H1 (cell line): ENCODE results near the gene TBC1D22A. TPM values are rescaled to one million over a fixed set of nuclear protein-coding genes. Genes with fewer than 3 reads are reported as not detected.

ENCODE experiments used
- CTCF ChIA-PET: fragments of 300-600 bp; sonication (Branson Sonifier 250); formaldehyde crosslinking; loops from one replicate; lab custom pipeline; 2021; ENCODE audit not compliant: partially characterized antibody; lab: Charles Lee
- POLR2A ChIA-PET: fragments of 300-600 bp; sonication (Branson Sonifier 250); formaldehyde crosslinking; loops from one replicate; lab custom pipeline; 2021; ENCODE audit warnings: inconsistent platforms; ENCODE audit not compliant: partially characterized antibody; lab: Charles Lee
- DNase-seq, 2 experiments: peaks; one replicate each; pipeline versions ENCODE4 v3.0.0 to v3.0.0-alpha.2; 2010 to 2022; ENCODE audit warnings: low spot score in 2 of 2, low read depth in 1 of 2, mixed read lengths in 1 of 2
- FAIRE-seq: peaks from 2 replicates; lab custom pipeline; 2011; peaks lifted over from hg19 to GRCh38; lab: Jason Lieb, UNC
- H2AFZ ChIP-seq: 2 replicates; pipeline ENCODE4 v1.8.1; 2012; ENCODE audit warnings: low read length, inconsistent platforms
- H2AK5ac ChIP-seq: 2 replicates; pipeline ENCODE4 v1.6.1; 2013; ENCODE audit warnings: low read depth, low read length
- H2BK120ac ChIP-seq: replicated peaks from 2 replicates; pipeline ENCODE3; 2013; ENCODE audit warnings: low read depth, low read length, inconsistent platforms
- H2BK12ac ChIP-seq: 2 replicates; pipeline ENCODE4 v1.6.1; 2013; ENCODE audit warnings: low read depth, low read length
- H2BK15ac ChIP-seq: 2 replicates; pipeline ENCODE4 v1.6.1; 2013; ENCODE audit warnings: low read length
- H2BK20ac ChIP-seq: 2 replicates; pipeline ENCODE4 v1.6.1; 2013; ENCODE audit warnings: low read length
- H2BK5ac ChIP-seq: 2 replicates; pipeline ENCODE4 v1.6.1; 2013; ENCODE audit warnings: low read depth, low read length
- H3K14ac ChIP-seq: 2 replicates; pipeline ENCODE4 v1.6.1; 2013; ENCODE audit warnings: inconsistent platforms; ENCODE audit not compliant: insufficient read length
- H3K18ac ChIP-seq: 2 replicates; pipeline ENCODE4 v1.6.1; 2013; ENCODE audit warnings: low read length; ENCODE audit errors: extremely low read depth
- H3K23ac ChIP-seq: 2 replicates; pipeline ENCODE4 v1.6.1; 2013; ENCODE audit warnings: inconsistent platforms; ENCODE audit not compliant: insufficient read length
- H3K23me2 ChIP-seq: 2 replicates; pipeline ENCODE4 v1.6.1; 2013; ENCODE audit warnings: low read depth, low read length
- H3K27ac ChIP-seq: 2 replicates; pipeline ENCODE4 v1.6.1; 2011; ENCODE audit warnings: low read depth, low read length, inconsistent platforms
- H3K27me3 ChIP-seq, 4 experiments: replicated peaks in 1 of 4; 1 replicate in 1 of 4; 2 replicates in 3 of 4; pipeline versions ENCODE4 v1.6.1 to v1.8.1; 2011 to 2013; ENCODE audit warnings: low read length in 3 of 4, mild to moderate bottlenecking in 3 of 4, inconsistent platforms in 2 of 4, mixed read lengths in 2 of 4, moderate library complexity in 1 of 4; ENCODE audit not compliant: control insufficient read depth in 3 of 4, insufficient read depth in 3 of 4; ENCODE audit errors: extremely low read depth in 1 of 4
- H3K36me3 ChIP-seq, 4 experiments: 2 replicates each; pipeline versions ENCODE4 v1.6.1 to v1.8.1; 2011 to 2013; ENCODE audit warnings: mild to moderate bottlenecking in 4 of 4, low read length in 3 of 4, moderate library complexity in 2 of 4, control low read depth in 1 of 4, inconsistent platforms in 1 of 4; ENCODE audit not compliant: insufficient read depth in 4 of 4, control insufficient read depth in 2 of 4
- H3K4ac ChIP-seq: replicated peaks from 2 replicates; pipeline ENCODE3; 2013; ENCODE audit warnings: low read length, low read depth, mixed read lengths, inconsistent platforms; ENCODE audit not compliant: insufficient read length
- H3K4me1 ChIP-seq, 4 experiments: replicated peaks in 1 of 4; 1 replicate in 1 of 4; 2 replicates in 3 of 4; pipeline versions ENCODE4 v1.6.1 to v1.8.1; 2011 to 2013; ENCODE audit warnings: low read length in 3 of 4, inconsistent platforms in 2 of 4, mixed read lengths in 1 of 4; ENCODE audit not compliant: insufficient read depth in 4 of 4, control insufficient read depth in 3 of 4
- H3K4me2 ChIP-seq, 2 experiments: 2 replicates each; pipeline versions ENCODE4 v1.6.1 to v1.8.1; 2011 to 2013; ENCODE audit warnings: low read depth in 2 of 2, low read length in 2 of 2, control low read depth in 1 of 2, inconsistent platforms in 1 of 2, mild to moderate bottlenecking in 1 of 2; ENCODE audit not compliant: insufficient read depth in 1 of 2
- H3K4me3 ChIP-seq, 4 experiments: fragments of 200-600, 300-600 bp in 1 of 4; sonication (generic), shearing (Covaris generic), sonication (Bioruptor Twin) in 1 of 4; 2 replicates each; pipeline versions ENCODE4 v1.5.1 to v1.8.1; 2011 to 2016; ENCODE audit warnings: low read length in 4 of 4, low read depth in 3 of 4, control low read depth in 2 of 4, inconsistent platforms in 2 of 4, mild to moderate bottlenecking in 2 of 4, mixed read lengths in 1 of 4, moderate library complexity in 1 of 4; ENCODE audit not compliant: insufficient read depth in 2 of 4; ENCODE audit errors: extremely low read depth in 1 of 4
- H3K56ac ChIP-seq: replicated peaks from 2 replicates; pipeline ENCODE3; 2013; ENCODE audit warnings: low read depth, mild to moderate bottlenecking, mixed read lengths, low read length, inconsistent platforms; ENCODE audit not compliant: insufficient read length
- H3K79me1 ChIP-seq: 2 replicates; pipeline ENCODE4 v1.6.1; 2013; ENCODE audit warnings: low read depth, low read length, control low read depth
- H3K79me2 ChIP-seq, 2 experiments: 2 replicates each; pipeline versions ENCODE4 v1.6.1 to v1.8.1; 2012 to 2013; ENCODE audit warnings: low read length in 2 of 2, mild to moderate bottlenecking in 2 of 2, inconsistent platforms in 1 of 2; ENCODE audit not compliant: insufficient read depth in 2 of 2, control insufficient read depth in 1 of 2
- H3K9ac ChIP-seq, 4 experiments: replicated peaks in 1 of 4; 1 replicate in 1 of 4; 2 replicates in 3 of 4; pipeline versions ENCODE4 v1.6.1 to v1.8.1; 2011 to 2013; ENCODE audit warnings: low read depth in 3 of 4, low read length in 3 of 4, control low read depth in 2 of 4, mild to moderate bottlenecking in 2 of 4, moderate library complexity in 2 of 4, inconsistent platforms in 1 of 4; ENCODE audit errors: extremely low read depth in 1 of 4
- H3K9me3 ChIP-seq, 2 experiments: 2 replicates each; pipeline versions ENCODE4 v1.6.1 to v1.8.1; 2012 to 2013; ENCODE audit warnings: mild to moderate bottlenecking in 2 of 2, moderate library complexity in 2 of 2, control low read depth in 1 of 2, inconsistent platforms in 1 of 2, low read depth in 1 of 2, low read length in 1 of 2, mixed read lengths in 1 of 2; ENCODE audit not compliant: insufficient read depth in 2 of 2
- H4K20me1 ChIP-seq, 2 experiments: replicated peaks in 1 of 2; 2 replicates each; pipeline versions ENCODE3 to v1.8.1; 2011 to 2013; ENCODE audit warnings: inconsistent platforms in 2 of 2, low read length in 2 of 2, mild to moderate bottlenecking in 1 of 2; ENCODE audit not compliant: insufficient read depth in 2 of 2, control insufficient read depth in 1 of 2
- H4K5ac ChIP-seq: 2 replicates; pipeline ENCODE4 v1.6.1; 2013; ENCODE audit warnings: low read length, low read depth, mixed read lengths, inconsistent platforms; ENCODE audit not compliant: insufficient read length
- H4K8ac ChIP-seq: 2 replicates; pipeline ENCODE4 v1.8.0; 2013; ENCODE audit warnings: mild to moderate bottlenecking, moderate library complexity, low read length, inconsistent platforms; ENCODE audit not compliant: insufficient read depth; ENCODE audit errors: extremely low read depth
- H4K91ac ChIP-seq: replicated peaks from 2 replicates; pipeline ENCODE3; 2013; ENCODE audit warnings: low read length, mixed read lengths, inconsistent platforms; ENCODE audit not compliant: insufficient read length
- CEBPB ChIP-seq: IDR thresholded peaks from 2 replicates; pipeline ENCODE4 v1.6.1; 2012; ENCODE audit warnings: low read depth, low read length
- GTF2F1 ChIP-seq: IDR thresholded peaks from 2 replicates; pipeline ENCODE4 v1.6.1; 2012; ENCODE audit warnings: low read depth, low read length, improper control_type of control experiment, borderline replicate concordance
- HDAC6 ChIP-seq: IDR thresholded peaks from one replicate; pipeline ENCODE4 v1.7.1; 2012; ENCODE audit warnings: low read depth, mild to moderate bottlenecking, inconsistent platforms, low read length, moderate library complexity
- JUN ChIP-seq: IDR thresholded peaks from 2 replicates; pipeline ENCODE4 v1.6.1; 2011; ENCODE audit warnings: low read depth, mild to moderate bottlenecking, improper control_type of control experiment, low read length
- MAFK ChIP-seq: IDR thresholded peaks from 2 replicates; pipeline ENCODE4 v1.6.1; 2012; ENCODE audit warnings: low read depth, mild to moderate bottlenecking, improper control_type of control experiment, low read length
- NRF1 ChIP-seq: IDR thresholded peaks from 2 replicates; pipeline ENCODE4 v1.6.1; 2011; ENCODE audit warnings: mild to moderate bottlenecking, low read depth, low read length, improper control_type of control experiment
- POU5F1 ChIP-seq: IDR thresholded peaks from 2 replicates; pipeline ENCODE4 v1.6.1; 2011; ENCODE audit warnings: low read depth, mild to moderate bottlenecking, low read length, moderate library complexity
- RAD21 ChIP-seq, 2 experiments: IDR thresholded peaks in 1 of 2; conservative IDR thresholded peaks in 1 of 2; 2 replicates each; pipeline ENCODE4 v1.6.1; 2011; ENCODE audit warnings: low read depth in 2 of 2, low read length in 2 of 2, improper control_type of control experiment in 1 of 2, inconsistent platforms in 1 of 2, mild to moderate bottlenecking in 1 of 2, moderate library complexity in 1 of 2
- SUZ12 ChIP-seq: fragments of 200-600 bp; sonication (generic); IDR thresholded peaks from 2 replicates; pipeline ENCODE4 v1.6.1; 2012; ENCODE audit warnings: mild to moderate bottlenecking, inconsistent platforms, low read length, moderate library complexity, mixed read lengths
- TBP ChIP-seq: IDR thresholded peaks from 2 replicates; pipeline ENCODE4 v1.6.1; 2011; ENCODE audit warnings: low read depth, low read length, improper control_type of control experiment
- TCF12 ChIP-seq: IDR thresholded peaks from 2 replicates; pipeline ENCODE4 v1.6.1; 2011; ENCODE audit warnings: low read depth, mild to moderate bottlenecking, low read length
- WGBS, 2 experiments: shearing (Covaris generic) in 1 of 2; methylation state at CpG; one replicate each; pipeline versions ENCODE4 v1.1.6 to v1.1.7; 2013 to 2015; ENCODE audit warnings: low lambda C conversion rate in 2 of 2, mixed read lengths in 2 of 2, inconsistent platforms in 1 of 2, low coverage in 1 of 2, missing lambda C conversion rate in 1 of 2; ENCODE audit not compliant: insufficient replicate concordance in 2 of 2, insufficient coverage in 1 of 2, insufficient read length in 1 of 2; ENCODE audit errors: extremely low coverage in 1 of 2, missing lambda C conversion rate in 1 of 2; 5-methylcytosine and 5-hydroxymethylcytosine counted together
- polyA plus RNA-seq, 7 experiments: library from polyadenylated mRNA; depleted of rRNA in 3 of 7; stranded (reverse) in 5 of 7; unstranded in 2 of 7; fragments of >200 nt in 5 of 7; fragments of 200-250 nt in 2 of 7; gene quantifications; 1 replicate in 5 of 7; 2 replicates in 1 of 7; 4 replicates in 1 of 7; pipeline versions ENCODE4 v1.2.1 to v1.2.3, GENCODE V29; 2011 to 2013; ENCODE audit warnings: missing spikeins in 2 of 7, mixed read lengths in 2 of 7
- total RNA-seq: library from RNA; stranded (reverse); fragmentation: NEBNext Ultra II Directional; extraction: Animal tissue kit (Norgen Biotek cat#: 25700); gene quantifications from 2 replicates; pipeline ENCODE4 v1.2.1, GENCODE V29; 2021
- TF ChIP-seq, protein P1 (sequence below), 3 experiments: IDR thresholded peaks; 1 replicate in 2 of 3; 2 replicates in 1 of 3; pipeline versions ENCODE4 v1.5.1 to v1.6.1; 2011; ENCODE audit warnings: low read length in 3 of 3, mild to moderate bottlenecking in 3 of 3, inconsistent platforms in 2 of 3, low read depth in 1 of 3, moderate library complexity in 1 of 3; ENCODE audit not compliant: insufficient read depth in 1 of 3; ENCODE audit errors: control extremely low read depth in 1 of 3

Gene TBC1D22A
- total and polyA plus RNA-seq, 2 of the 8 experiments (the other 6 are each of a cell fraction or from before 2014, with no cell fraction given) = 11.9 to 18.4 TPM

DNA sequence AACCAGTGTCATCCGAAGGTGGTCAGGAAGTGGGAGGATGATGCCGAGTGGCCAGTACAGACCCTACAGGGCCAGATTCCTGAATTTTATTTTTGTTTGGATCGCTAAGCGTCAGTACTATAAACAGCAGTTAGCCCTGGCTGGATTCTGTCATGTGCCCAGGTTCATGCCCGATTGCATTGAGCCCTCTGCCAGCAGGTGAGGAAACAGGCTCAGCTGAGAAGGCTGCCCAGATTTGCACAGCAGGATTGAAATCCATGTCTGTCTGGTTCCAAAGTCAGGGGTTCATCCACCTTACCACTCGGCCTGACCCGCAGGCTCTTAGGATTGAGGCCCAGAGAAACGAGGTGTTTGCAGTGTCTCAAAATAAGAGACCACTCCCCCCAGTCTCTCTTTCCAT, 9.1 kb upstream of the TBC1D22A start:
- no peak overlapping the region for H2BK120ac ChIP-seq
- no peak overlapping the region for H2BK12ac ChIP-seq
- FAIRE-seq (no peak), DNase-seq (no peak)
- H4K5ac ChIP-seq = no peak overlapping the region
- H3K4me3 ChIP-seq = no peak overlapping the region
- H4K91ac ChIP-seq = no peak overlapping the region
- no peak overlapping the region for H2AFZ ChIP-seq
- H3K4me2 ChIP-seq = no peak overlapping the region
- ChIA-PET POLR2A (interaction anchor here (1.9 kb wide), 1 partner anchor 9 kb away, joined by 6 read pairs; the partner anchor contains the start of gene TBC1D22A), CTCF (no interaction called here)
- no peak overlapping the region for H3K4ac ChIP-seq
- H3K79me2 ChIP-seq = no peaks in the 10 kb centered on the region
- no peak overlapping the region for H2BK5ac ChIP-seq
- H3K36me3 ChIP-seq = peaks cover 0 to 6% (median 0%) of the 10 kb centered on the region in 4 experiments; a peak in 1 of 8 replicates
- no peak overlapping the region for H3K14ac ChIP-seq
- H3K27ac ChIP-seq = no peak overlapping the region
- no peak overlapping the region for H3K56ac ChIP-seq
- H2AK5ac ChIP-seq = no peak overlapping the region
- H3K18ac ChIP-seq = no peak overlapping the region
- no peaks in the 10 kb centered on the region for H4K20me1 ChIP-seq
- H3K4me1 ChIP-seq = no peaks in the 10 kb centered on the region
- no peaks in the 10 kb centered on the region for H3K23me2 ChIP-seq
- H3K9me3 ChIP-seq = peaks cover 15 to 27% of the 10 kb centered on the region in 2 experiments
- WGBS, 2 experiments = 93% methylated on average over 8 of the region's 8 CpGs; no CpG with 5 or more reads in 1 of the 2 experiments
- no peaks in the 10 kb centered on the region for H3K79me1 ChIP-seq
- peaks cover 0 to 2% (median 0%) of the 10 kb centered on the region in 4 experiments; a peak in 3 of 7 replicates for H3K27me3 ChIP-seq
- peak overlapping the region; percentile 35; the same call in 1 of the 2 replicates for H4K8ac ChIP-seq
- H3K23ac ChIP-seq = no peak overlapping the region
- no peak overlapping the region for H2BK20ac ChIP-seq
- H2BK15ac ChIP-seq = no peak overlapping the region
- H3K9ac ChIP-seq = no peak overlapping the region
- TF ChIP-seq, protein P1, sequence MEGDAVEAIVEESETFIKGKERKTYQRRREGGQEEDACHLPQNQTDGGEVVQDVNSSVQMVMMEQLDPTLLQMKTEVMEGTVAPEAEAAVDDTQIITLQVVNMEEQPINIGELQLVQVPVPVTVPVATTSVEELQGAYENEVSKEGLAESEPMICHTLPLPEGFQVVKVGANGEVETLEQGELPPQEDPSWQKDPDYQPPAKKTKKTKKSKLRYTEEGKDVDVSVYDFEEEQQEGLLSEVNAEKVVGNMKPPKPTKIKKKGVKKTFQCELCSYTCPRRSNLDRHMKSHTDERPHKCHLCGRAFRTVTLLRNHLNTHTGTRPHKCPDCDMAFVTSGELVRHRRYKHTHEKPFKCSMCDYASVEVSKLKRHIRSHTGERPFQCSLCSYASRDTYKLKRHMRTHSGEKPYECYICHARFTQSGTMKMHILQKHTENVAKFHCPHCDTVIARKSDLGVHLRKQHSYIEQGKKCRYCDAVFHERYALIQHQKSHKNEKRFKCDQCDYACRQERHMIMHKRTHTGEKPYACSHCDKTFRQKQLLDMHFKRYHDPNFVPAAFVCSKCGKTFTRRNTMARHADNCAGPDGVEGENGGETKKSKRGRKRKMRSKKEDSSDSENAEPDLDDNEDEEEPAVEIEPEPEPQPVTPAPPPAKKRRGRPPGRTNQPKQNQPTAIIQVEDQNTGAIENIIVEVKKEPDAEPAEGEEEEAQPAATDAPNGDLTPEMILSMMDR (IDR thresholded peaks at IDR 0.05; ENCODE audit: control extremely low read depth in 1 of 3, insufficient read depth in 1 of 3, low read depth in 1 of 3, low read length in 3 of 3) = no peak
- no peak for TF ChIP-seq GTF2F1
- no peak for TF ChIP-seq TBP
- no peak for TF ChIP-seq NRF1
- no peak for TF ChIP-seq JUN
- TF ChIP-seq CEBPB = no peak
- no peak for TF ChIP-seq MAFK
- no peak for TF ChIP-seq HDAC6
- no peak for TF ChIP-seq TCF12
- no peak for TF ChIP-seq SUZ12
- TF ChIP-seq POU5F1 = no peak
- TF ChIP-seq RAD21 (IDR thresholded peaks at IDR 0.05 in 1 of 2, conservative IDR thresholded peaks at IDR 0.05 in 1 of 2; ENCODE audit: low read depth in 2 of 2, low read length in 2 of 2) = no peak
